Spinal cord (tissue), 10 donors: ENCODE data around the gene CEP350. TPM values are rescaled to one million over a fixed set of nuclear protein-coding genes. Genes with fewer than 3 reads are reported as not detected.

ENCODE experiments used
- DNase-seq, 6 donors: peaks; one replicate each; pipeline versions ENCODE4 v3.0.0 to v3.0.0-alpha.2; 2013 to 2015; ENCODE audit warnings: low spot score in 6 of 6, low read depth in 4 of 6
- H3K27ac ChIP-seq: one replicate; pipeline ENCODE4 v1.5.1; 2013; ENCODE audit warnings: low read depth, low read length, control low read depth
- H3K27me3 ChIP-seq: one replicate; pipeline ENCODE4 v1.6.1; 2013; ENCODE audit warnings: low read length; ENCODE audit not compliant: control insufficient read depth, insufficient read depth
- H3K36me3 ChIP-seq: one replicate; pipeline ENCODE4 v1.6.1; 2013; ENCODE audit warnings: low read length; ENCODE audit not compliant: control insufficient read depth, insufficient read depth
- H3K4me1 ChIP-seq: one replicate; pipeline ENCODE4 v1.6.1; 2013; ENCODE audit warnings: low read length; ENCODE audit not compliant: control insufficient read depth, insufficient read depth
- H3K4me3 ChIP-seq: one replicate; pipeline ENCODE4 v1.5.1; 2013; ENCODE audit warnings: low read depth, low read length, control low read depth
- H3K9me3 ChIP-seq: one replicate; pipeline ENCODE4 v1.6.1; 2013; ENCODE audit warnings: low read length; ENCODE audit not compliant: control insufficient read depth, insufficient read depth
- WGBS: methylation state at CpG from one replicate; pipeline ENCODE4 v1.1.5; 2013; ENCODE audit warnings: missing lambda C conversion rate; ENCODE audit not compliant: insufficient coverage; 5-methylcytosine and 5-hydroxymethylcytosine counted together
- polyA plus RNA-seq, 2 donors: library from polyadenylated mRNA; unstranded; fragments of 120-200 nt; gene quantifications; one replicate each; pipeline ENCODE4 v1.2.1, GENCODE V29; 2013; ENCODE audit not compliant: insufficient read length in 2 of 2
- total RNA-seq, 2 donors: library from RNA; depleted of rRNA in 1 of 2; stranded (reverse); fragments of 120-200 nt in 1 of 2; fragments of >200 nt in 1 of 2; gene quantifications; one replicate each; pipeline versions ENCODE4 v1.2.3 to v1.2.4, GENCODE V29; 2013 to 2014
- donor health status: healthy.

CEP350 gene
- total and polyA plus RNA-seq, 4 donors: 16.8 to 98.3 (median 47.2) TPM

GRCh38 chr1:180083164-180083563, 128.6 kb downstream of the CEP350 start:
- DNase-seq: no peak
- H3K9me3 ChIP-seq: no peaks in the 10 kb centered on the region
- no peak overlapping the region for H3K27ac ChIP-seq
- H3K27me3 ChIP-seq: no peaks in the 10 kb centered on the region
- H3K4me3 ChIP-seq: no peak overlapping the region
- H3K4me1 ChIP-seq: no peaks in the 10 kb centered on the region
- peaks cover 15% of the 10 kb centered on the region for H3K36me3 ChIP-seq
- WGBS: no CpG with 5 or more reads among the region's 1 CpG

- Histone ChIP-seq H3K4me3 (no peak overlapping the region), H3K4me1 (no peaks in the 10 kb centered on the region), H3K27me3 (no peaks in the 10 kb centered on the region), H3K9me3 (no peaks in the 10 kb centered on the region), H3K27ac (no peak overlapping the region), H3K36me3 (peaks cover 18% of the 10 kb centered on the region)
- no peak for DNase-seq
- WGBS: 100% methylated on average over 1 of the region's 1 CpG
Measured at GRCh38 chr1:180084867-180085266, 130.3 kb downstream of the CEP350 start.

- no peak for DNase-seq
- Histone ChIP-seq H3K36me3 (peaks cover 18% of the 10 kb centered on the region), H3K27ac (no peak overlapping the region), H3K9me3 (no peaks in the 10 kb centered on the region), H3K4me3 (no peak overlapping the region), H3K27me3 (no peaks in the 10 kb centered on the region), H3K4me1 (no peaks in the 10 kb centered on the region)
- 89% methylated on average over 2 of the region's 2 CpGs for WGBS
Measured at GRCh38 chr1:180085331-180085730, 130.7 kb downstream of the CEP350 start.

- 92% methylated on average over 2 of the region's 4 CpGs for WGBS
- Histone ChIP-seq H3K27ac (no peak overlapping the region), H3K4me3 (no peak overlapping the region), H3K4me1 (no peaks in the 10 kb centered on the region), H3K27me3 (no peaks in the 10 kb centered on the region), H3K9me3 (no peaks in the 10 kb centered on the region), H3K36me3 (peaks cover 18% of the 10 kb centered on the region)
- DNase-seq: no peak
Measured at GRCh38 chr1:180092931-180093650, 138.5 kb downstream of the CEP350 start.

- Histone ChIP-seq H3K27me3 (no peaks in the 10 kb centered on the region), H3K4me1 (no peaks in the 10 kb centered on the region), H3K9me3 (no peaks in the 10 kb centered on the region), H3K27ac (no peak overlapping the region), H3K4me3 (no peak overlapping the region), H3K36me3 (peaks cover 19% of the 10 kb centered on the region)
- no peak for DNase-seq
- no CpG with 5 or more reads among the region's 3 CpGs for WGBS
Measured at GRCh38 chr1:180094705-180095295, 140.2 kb downstream of the CEP350 start.

- no peaks in the 10 kb centered on the region for H3K27me3 ChIP-seq
- no peaks in the 10 kb centered on the region for H3K4me1 ChIP-seq
- no peak overlapping the region for H3K27ac ChIP-seq
- peaks cover 15% of the 10 kb centered on the region for H3K36me3 ChIP-seq
- WGBS: 100% methylated on average over 1 of the region's 4 CpGs
- no peak overlapping the region for H3K4me3 ChIP-seq
- H3K9me3 ChIP-seq: no peaks in the 10 kb centered on the region
- DNase-seq: no peak
Measured at GRCh38 chr1:180096584-180097325, 142.1 kb downstream of the CEP350 start.

GRCh38 chr1:180097326-180097605, 142.7 kb downstream of the CEP350 start:
- Histone ChIP-seq H3K4me1 (no peaks in the 10 kb centered on the region), H3K27me3 (no peaks in the 10 kb centered on the region), H3K4me3 (no peak overlapping the region), H3K9me3 (no peaks in the 10 kb centered on the region), H3K27ac (no peak overlapping the region), H3K36me3 (peaks cover 19% of the 10 kb centered on the region)
- WGBS: no CpG with 5 or more reads among the region's 2 CpGs
- DNase-seq: no peak

- Histone ChIP-seq H3K27me3 (no peaks in the 10 kb centered on the region), H3K36me3 (peaks cover 17% of the 10 kb centered on the region), H3K4me3 (no peak overlapping the region), H3K4me1 (no peaks in the 10 kb centered on the region), H3K27ac (no peak overlapping the region), H3K9me3 (no peaks in the 10 kb centered on the region)
- WGBS: no CpG with 5 or more reads among the region's 1 CpG
- no peak for DNase-seq
Measured at GRCh38 chr1:180101411-180101810, 146.8 kb downstream of the CEP350 start.

- Histone ChIP-seq H3K4me3 (no peak overlapping the region), H3K27ac (no peak overlapping the region), H3K36me3 (peaks cover 10% of the 10 kb centered on the region), H3K9me3 (no peaks in the 10 kb centered on the region), H3K4me1 (no peaks in the 10 kb centered on the region), H3K27me3 (no peaks in the 10 kb centered on the region)
- DNase-seq: no peak
- WGBS: no CpG with 5 or more reads among the region's 1 CpG
Measured at GRCh38 chr1:180103819-180104218, 149.2 kb downstream of the CEP350 start.

GRCh38 chr1:180112091-180112490, 157.5 kb downstream of the CEP350 start:
- Histone ChIP-seq H3K36me3 (peaks cover 17% of the 10 kb centered on the region), H3K27me3 (no peaks in the 10 kb centered on the region), H3K4me1 (no peaks in the 10 kb centered on the region), H3K27ac (no peak overlapping the region), H3K4me3 (no peak overlapping the region), H3K9me3 (no peaks in the 10 kb centered on the region)
- no CpG with 5 or more reads among the region's 2 CpGs for WGBS
- no peak for DNase-seq
